Kidney (tissue), 14 donors: ENCODE measurements around the gene NTRK3. TPM values are rescaled to one million over a fixed set of nuclear protein-coding genes. Genes with fewer than 3 reads are reported as not detected.

Source experiments
- DNase-seq, 5 donors: peaks; one replicate each; pipeline ENCODE4 v3.0.0-alpha.2; 2013 to 2020
- FAIRE-seq: peaks from 2 replicates; lab custom pipeline; 2012; peaks lifted over from hg19 to GRCh38; lab: Jason Lieb, UNC
- H3K27ac ChIP-seq, 2 donors: one replicate each; pipeline ENCODE4 v1.7.0; 2013; ENCODE audit warnings: low read depth in 2 of 2, low read length in 2 of 2, inconsistent platforms in 1 of 2
- H3K27me3 ChIP-seq: one replicate; pipeline ENCODE4 v1.7.1; 2013; ENCODE audit warnings: low read length, inconsistent platforms; ENCODE audit not compliant: control insufficient read depth, insufficient read depth
- H3K36me3 ChIP-seq, 3 donors: one replicate each; pipeline versions ENCODE4 v1.7.0 to v1.7.1; 2013; ENCODE audit warnings: low read length in 3 of 3, control low read depth in 1 of 3, inconsistent platforms in 1 of 3; ENCODE audit not compliant: insufficient read depth in 3 of 3, control insufficient read depth in 2 of 3
- H3K4me1 ChIP-seq, 3 donors: one replicate each; pipeline versions ENCODE4 v1.7.0 to v1.7.1; 2013; ENCODE audit warnings: low read length in 3 of 3, inconsistent platforms in 1 of 3, low read depth in 1 of 3; ENCODE audit not compliant: control insufficient read depth in 2 of 3, insufficient read depth in 2 of 3
- H3K4me3 ChIP-seq, 3 donors: one replicate each; pipeline versions ENCODE4 v1.7.0 to v1.8.1; 2013; ENCODE audit warnings: low read length in 3 of 3, control low read depth in 1 of 3, inconsistent platforms in 1 of 3
- H3K9ac ChIP-seq, 3 donors: one replicate each; pipeline versions ENCODE4 v1.7.0 to v1.7.1; 2013; ENCODE audit warnings: low read length in 3 of 3, control low read depth in 1 of 3, inconsistent platforms in 1 of 3
- H3K9me3 ChIP-seq, 3 donors: one replicate each; pipeline versions ENCODE4 v1.7.0 to v1.7.1; 2013; ENCODE audit warnings: low read length in 3 of 3, control low read depth in 1 of 3, inconsistent platforms in 1 of 3; ENCODE audit not compliant: control insufficient read depth in 2 of 3, insufficient read depth in 1 of 3
- CTCF ChIP-seq: IDR thresholded peaks from 3 replicates; pipeline ENCODE4 v1.5.1; 2012; ENCODE audit warnings: mild to moderate bottlenecking, moderate library complexity, borderline replicate concordance; ENCODE audit not compliant: insufficient read depth; ENCODE audit errors: extremely low read depth
- intact Hi-C: fragments of 100-400 bp; cut with DNase I; formaldehyde crosslinking; loops from one replicate; pipeline ENCODE4 v1.11.1; 2022
- polyA plus RNA-seq: library from polyadenylated mRNA; stranded (reverse); fragments of 350-450 nt; fragmentation: Illumina TruSeq; extraction: RNeasy Lipid Tissue Mini Kit (QIAGEN cat#74804); gene quantifications from one replicate; pipeline ENCODE4 v1.2.3, GENCODE V29; 2014; ENCODE audit warnings: low read depth, low replicate concordance; ENCODE audit not compliant: insufficient read depth
- total RNA-seq: library from RNA; stranded (reverse); fragmentation: NEBNext Ultra II Directional; extraction: Animal tissue kit (Norgen Biotek cat#: 25700); gene quantifications from one replicate; pipeline ENCODE4 v1.2.1, GENCODE V29; 2021
- donor health status: control.
- donor health status: control.
- donor health status: control.
- donor health status: control.
- donor health status: control.
- donor health status: DM: yes; HTN: yes; CAD: no.
- donor health status: Normal renal cell carcinoma (clear cell type).

NTRK3 gene
- total and polyA plus RNA-seq, 2 donors from 2014 or later, result 8.9 to 25.5 TPM

DNA sequence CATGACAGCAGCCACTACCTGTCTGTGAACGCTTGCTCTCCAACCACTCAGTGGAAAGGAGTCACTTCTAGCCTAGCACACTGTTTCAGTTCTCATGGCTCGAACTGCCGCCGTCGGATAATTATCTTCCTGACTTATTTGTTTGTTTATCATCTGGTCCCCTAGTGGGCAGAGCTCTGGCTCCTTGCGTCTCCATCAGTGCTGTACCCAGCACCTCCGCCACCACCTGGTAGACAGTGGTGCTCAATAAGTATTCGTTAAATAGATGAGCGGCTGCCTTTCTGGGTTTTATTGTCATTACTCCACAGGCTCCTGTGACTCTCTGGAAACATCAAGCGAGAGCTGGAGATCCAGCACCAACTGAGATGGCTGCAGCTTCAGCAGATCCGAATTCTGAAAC, 297.5 kb downstream of the NTRK3 start:
- Histone ChIP-seq H3K27ac (no peak overlapping the region), H3K4me3 (no peak overlapping the region), H3K36me3 (no peaks in the 10 kb centered on the region), H3K4me1 (peaks cover 0 to 4% (median 0%) of the 10 kb centered on the region in 3 donors), H3K9me3 (no peaks in the 10 kb centered on the region), H3K27me3 (no peaks in the 10 kb centered on the region), H3K9ac (no peak overlapping the region)
- no peak for DNase-seq
- FAIRE-seq, result no peak
- no peak for TF ChIP-seq CTCF
- intact Hi-C loops, result no loop called here

DNA sequence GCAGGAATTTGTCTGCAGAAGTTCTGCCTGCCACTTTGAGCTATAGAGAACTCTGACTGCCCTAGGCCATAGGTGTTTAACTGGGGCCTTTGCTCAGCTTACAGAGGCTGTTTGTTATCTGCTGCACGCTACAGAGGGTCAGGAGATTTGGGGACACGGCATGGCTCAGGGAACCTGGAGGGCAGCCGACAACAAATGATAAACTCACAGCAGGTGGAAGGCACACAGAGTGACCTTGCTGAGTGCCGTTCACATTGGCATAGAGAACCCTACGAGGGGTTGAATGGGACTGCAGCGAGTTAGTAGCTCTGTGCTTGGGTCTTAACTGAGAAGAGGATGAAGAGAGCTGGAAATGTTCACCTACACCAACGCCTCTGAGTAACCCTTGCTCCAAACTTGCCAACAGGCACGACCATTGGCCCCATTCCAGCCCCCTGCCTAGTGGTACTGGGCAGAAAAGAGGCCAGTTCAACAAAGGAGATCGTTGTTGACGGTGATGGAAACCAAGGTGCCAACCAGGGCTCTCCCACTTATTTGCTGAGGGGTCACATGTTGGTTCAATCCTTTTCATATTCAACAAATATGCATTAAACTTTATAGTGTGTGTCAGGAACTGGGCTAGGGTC, 301.1 kb downstream of the NTRK3 start:
- H3K27ac ChIP-seq, result no peak overlapping the region
- H3K4me1 ChIP-seq, result no peaks in the 10 kb centered on the region
- DNase-seq, result no peak
- H3K36me3 ChIP-seq, result no peaks in the 10 kb centered on the region
- FAIRE-seq, result no peak
- H3K27me3 ChIP-seq, result no peaks in the 10 kb centered on the region
- TF ChIP-seq CTCF, result no peak
- no peaks in the 10 kb centered on the region for H3K9me3 ChIP-seq
- intact Hi-C loops, result no loop called here
- H3K9ac ChIP-seq, result no peak overlapping the region
- no peak overlapping the region for H3K4me3 ChIP-seq

GRCh38 chr15:87954793-87955192, 301.7 kb downstream of the NTRK3 start:
- Histone ChIP-seq H3K9ac (no peak overlapping the region), H3K27me3 (no peaks in the 10 kb centered on the region), H3K36me3 (no peaks in the 10 kb centered on the region), H3K27ac (no peak overlapping the region), H3K9me3 (no peaks in the 10 kb centered on the region), H3K4me3 (no peak overlapping the region), H3K4me1 (peaks cover 0 to 2% (median 0%) of the 10 kb centered on the region in 3 donors)
- TF ChIP-seq CTCF, result no peak
- no peak for FAIRE-seq
- intact Hi-C loops, result no loop called here
- DNase-seq, result no peak

DNA sequence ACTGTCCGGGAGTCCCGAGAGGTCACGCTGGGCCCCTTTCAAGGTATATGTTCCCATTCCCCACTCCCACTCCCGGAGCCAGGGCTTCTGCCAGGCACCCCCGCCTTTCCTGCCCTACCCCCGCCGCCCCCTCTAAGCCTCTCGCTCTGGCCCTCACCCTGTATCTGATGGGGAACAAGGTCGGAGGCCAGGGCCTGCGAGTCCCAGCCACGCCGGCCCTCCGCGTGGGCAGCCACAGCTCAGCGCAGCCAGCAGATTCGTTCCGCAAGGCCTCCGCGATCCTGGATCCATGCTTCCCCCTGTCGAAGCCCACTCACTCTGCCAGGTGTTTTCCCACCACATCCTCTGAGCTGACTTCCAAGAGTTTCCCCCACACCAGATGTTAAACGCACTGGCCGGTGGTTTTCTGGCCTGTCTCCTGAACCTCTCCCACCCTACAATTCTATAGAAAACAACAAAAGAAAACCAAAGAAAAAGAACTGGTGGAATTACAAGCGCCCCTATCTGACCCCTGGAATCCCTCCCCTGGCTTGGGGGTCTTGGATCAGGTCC, 303.7 kb downstream of the NTRK3 start:
- intact Hi-C loops, result no loop called here
- Histone ChIP-seq H3K27me3 (no peaks in the 10 kb centered on the region), H3K27ac (no peak overlapping the region), H3K4me3 (no peak overlapping the region), H3K9me3 (no peaks in the 10 kb centered on the region), H3K9ac (no peak overlapping the region), H3K4me1 (peaks cover 0 to 6% (median 0%) of the 10 kb centered on the region in 3 donors), H3K36me3 (no peaks in the 10 kb centered on the region)
- no peak for TF ChIP-seq CTCF
- FAIRE-seq (no peak), DNase-seq (no peak)
